CD4-positive, alpha-beta T cell treated with Interleukin-10 for 1 hour (primary cell): ENCODE results near the gene BPHL.
"Not testable (repeated sequence)": the region's sequence is repeated elsewhere in the genome, so short reads cannot be mapped to it uniquely, and the experiment has no call there.

ENCODE experiments used
- DNase-seq: peaks from one replicate; pipeline ENCODE4 v3.0.0-alpha.2; 2020

The BPHL gene

DNA sequence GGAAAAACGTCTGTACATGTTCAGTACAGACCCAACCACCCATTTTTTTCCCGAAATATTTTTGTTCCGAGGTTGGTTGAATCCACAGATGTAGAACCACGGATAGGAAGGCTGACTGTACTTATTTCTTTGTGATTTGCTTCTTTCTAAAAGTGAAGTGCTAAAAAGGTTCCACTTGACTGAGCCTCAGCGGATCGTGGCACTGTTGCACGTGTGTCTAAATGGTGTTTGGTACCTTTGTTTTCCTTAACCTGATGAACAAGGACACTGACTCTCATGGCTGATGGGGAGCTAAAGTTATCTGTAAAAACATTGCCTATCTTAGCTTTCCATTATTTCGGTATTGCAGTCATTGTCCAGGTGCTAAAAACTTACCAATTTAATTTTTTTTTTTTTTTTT lies 6.2 kb downstream of the BPHL start:
- no peak for DNase-seq

DNA sequence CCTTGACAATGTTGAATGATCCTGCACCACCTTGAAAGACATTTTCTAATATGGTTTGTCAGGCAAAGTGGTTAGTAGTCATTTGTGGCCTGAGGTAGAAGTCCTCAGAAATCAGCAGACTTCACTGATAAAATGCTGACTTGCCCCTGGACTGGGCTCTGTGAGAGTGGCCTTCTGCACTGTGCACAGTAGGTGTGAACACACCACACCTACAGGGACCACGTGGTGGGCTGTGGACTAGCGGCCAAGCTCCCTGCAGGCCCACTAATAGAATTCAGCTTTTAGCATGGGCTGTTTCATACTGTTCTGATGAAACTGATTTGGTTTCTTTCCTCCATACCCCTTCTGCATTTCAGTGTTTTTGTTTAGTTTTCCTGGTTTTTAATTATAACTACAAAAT lies 7.3 kb downstream of the BPHL start:
- DNase-seq: no peak

DNA sequence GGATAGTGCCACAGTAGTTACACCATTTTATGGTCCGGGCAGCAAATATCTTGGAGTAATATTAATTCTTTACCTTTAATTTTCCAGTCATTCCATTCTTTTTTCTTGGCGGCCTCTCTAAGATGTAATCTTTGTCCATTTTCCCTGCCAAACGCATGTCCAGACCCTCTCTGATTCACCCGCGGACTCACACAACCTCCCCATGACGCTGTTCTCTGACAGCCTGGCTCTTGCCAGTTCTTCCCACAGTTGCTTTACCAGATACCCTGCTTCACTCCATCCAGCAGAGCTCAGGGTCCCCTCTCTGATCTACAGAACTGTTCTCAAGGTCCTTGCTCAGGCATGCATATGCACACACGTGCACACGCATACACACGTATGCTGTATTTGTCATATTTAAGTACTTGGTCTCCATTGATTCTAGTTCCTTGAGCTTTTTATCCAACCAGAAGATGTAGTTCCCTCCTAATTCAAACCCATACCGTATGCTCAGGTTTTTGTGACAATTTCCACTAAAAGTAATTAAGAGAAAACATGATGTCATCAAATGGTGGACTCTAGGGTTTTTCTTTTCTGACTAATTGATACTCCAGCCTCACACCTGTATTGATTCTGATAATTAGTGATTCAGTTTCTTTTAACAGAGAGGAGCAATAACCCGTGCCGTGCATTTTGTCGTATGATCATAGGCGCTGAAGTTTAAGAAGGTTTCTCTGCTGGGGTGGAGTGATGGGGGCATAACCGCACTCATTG lies 10.0 kb downstream of the BPHL start:
- no peak for DNase-seq

DNA sequence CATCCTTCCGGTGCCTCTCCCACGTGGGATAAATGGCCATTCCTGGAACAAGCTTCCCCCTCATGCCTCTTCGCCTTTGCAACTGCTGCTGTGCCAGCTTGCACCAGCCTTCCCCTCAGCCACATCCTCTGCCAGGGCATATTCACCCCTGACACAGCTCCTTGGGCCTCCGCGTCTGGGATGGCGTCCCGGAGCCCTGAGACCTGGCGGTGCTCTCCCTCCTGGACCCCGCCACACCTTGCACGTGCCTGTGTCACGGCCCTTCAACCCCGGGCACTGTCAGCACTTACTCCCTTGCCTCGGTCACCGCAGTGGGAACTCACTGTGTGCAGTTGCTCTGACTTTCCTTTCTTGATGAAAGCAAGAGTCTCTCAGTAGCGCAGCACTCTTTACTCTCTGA lies 13.2 kb downstream of the BPHL start:
- no peak for DNase-seq

DNA sequence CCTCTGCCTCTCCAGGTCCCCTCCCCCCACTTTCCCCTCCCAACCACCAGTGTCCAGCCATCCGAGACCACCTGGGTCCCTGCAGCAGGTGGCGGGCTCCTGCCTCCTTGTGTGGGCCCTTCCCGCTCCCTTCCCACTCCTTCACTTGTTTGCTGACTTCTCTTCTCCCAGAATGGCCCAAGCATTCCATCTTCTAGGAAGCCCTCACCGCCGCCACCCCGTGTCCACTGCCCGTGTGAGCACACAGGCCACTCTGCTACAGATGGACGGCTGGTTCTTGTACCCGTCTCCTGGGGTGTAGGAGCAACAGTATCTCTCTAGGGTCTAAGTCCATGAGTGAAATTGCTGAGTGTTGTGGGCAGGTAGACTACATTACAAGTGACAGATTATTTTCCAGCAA lies 15.0 kb downstream of the BPHL start:
- no peak for DNase-seq

DNA sequence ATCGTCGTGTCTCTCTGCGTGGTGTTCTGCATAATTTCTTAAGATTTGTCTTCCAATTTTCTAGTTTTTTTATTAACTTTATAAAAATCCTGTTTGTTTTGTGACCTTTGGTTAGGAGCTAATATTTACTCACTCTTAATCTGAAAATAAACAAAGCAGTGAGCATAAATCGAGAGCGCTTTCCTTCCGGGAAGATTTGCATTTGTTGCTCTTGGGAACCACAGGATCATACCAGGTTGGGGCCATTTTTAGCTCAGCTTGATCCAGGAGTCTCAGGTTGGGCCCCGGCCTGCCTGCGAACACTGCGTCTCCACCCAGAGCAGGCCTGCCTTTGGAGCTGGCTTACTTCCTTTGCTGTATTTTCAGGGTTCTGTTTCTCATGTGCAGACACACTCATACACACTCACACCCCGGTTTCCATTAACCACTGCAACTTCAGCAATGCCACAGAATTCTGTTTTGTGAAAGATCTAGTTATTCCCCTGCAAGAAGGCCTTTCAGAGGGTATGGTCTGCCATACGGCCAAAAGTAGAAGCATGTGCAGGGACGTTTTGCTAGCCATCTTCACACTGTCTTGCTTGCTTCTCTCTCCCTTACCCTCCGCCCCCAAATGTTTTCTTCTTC lies 17.3 kb downstream of the BPHL start:
- DNase-seq: no peak

DNA sequence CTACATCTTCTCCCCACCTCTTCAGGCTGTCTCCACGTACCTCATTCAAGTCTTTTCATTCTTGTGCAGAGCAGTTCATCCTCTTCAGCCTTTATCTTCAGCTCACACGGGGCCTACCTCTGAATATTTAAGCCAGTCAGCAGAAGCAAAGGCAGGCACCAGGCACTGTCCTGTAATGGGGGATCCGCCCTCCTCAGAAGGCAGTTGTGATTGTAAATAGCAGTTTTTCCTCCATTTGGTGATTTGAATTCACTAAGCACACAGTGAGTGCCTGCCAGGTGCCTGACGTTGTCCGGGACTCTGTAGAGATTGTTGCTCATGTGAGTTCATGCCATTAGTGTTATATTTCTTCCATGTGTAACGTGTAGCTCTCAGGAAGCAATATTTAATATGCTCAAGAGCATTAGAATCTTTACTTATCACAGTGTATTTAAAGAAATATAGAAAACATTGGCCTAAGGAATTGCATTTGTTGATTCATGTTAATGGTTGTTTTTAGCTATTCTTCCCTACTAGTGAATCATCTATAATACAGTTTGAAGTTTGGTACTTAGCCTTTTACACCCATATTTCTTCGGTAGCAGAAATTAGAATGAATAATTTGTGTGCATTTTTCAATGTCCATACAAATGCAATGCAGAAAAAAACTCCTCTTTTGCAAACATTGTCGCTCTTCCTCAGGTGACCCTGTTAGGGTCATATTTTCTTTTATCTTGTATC lies 17.9 kb downstream of the BPHL start:
- DNase-seq: no peak

DNA sequence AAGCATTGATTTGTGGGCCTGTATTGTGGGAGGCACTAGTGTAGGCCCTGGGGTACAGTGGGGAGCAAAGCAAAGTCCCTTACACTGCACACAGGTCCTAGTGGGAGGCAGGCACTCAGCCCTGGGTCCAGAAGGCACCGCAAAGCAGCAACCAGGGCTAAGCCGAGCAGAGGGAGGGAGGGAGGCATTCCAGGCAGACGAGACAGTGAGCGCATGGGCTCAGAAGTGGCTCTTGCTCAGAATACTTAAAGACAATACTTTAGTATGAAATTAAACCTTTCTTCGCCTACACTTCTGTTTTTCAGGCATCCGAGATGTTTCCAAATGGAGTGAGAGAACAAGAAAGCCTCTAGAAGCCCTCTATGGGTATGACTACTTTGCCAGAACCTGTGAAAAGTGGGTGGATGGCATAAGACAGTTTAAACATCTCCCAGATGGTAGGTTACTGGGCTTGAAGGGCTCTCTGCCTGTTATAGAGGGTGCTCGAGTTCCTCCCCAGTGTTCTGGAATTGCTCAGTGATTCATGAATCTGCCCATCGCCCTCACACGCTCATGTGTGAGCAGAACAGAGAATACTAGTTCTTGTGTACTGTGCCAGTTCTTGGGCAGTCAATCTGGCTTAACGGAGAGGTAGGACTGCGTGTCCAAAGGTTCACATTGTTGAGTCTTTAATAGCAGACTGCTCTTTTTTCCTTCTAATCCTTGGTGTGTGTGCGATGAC lies 18.7 kb downstream of the BPHL start:
- DNase-seq: no peak

DNA sequence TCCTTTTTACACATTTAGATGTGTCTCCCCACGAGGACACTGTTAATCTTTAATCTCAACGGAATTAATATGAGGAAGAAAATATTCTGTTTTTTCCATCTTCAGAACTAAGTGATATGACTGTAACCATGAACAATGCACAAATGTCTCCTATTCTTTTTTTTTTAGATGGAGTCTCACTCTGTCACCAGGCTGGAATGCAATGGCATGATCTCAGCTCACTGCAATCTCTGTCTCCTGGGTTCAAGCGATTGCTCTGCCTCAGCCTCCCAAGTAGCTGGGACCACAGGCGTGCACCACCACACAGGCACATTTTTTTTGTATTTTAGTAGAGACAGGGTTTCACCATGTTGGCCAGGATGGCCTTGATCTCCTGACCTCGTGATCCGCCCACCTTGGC lies 19.4 kb downstream of the BPHL start:
- DNase-seq: not testable (repeated sequence)

DNA sequence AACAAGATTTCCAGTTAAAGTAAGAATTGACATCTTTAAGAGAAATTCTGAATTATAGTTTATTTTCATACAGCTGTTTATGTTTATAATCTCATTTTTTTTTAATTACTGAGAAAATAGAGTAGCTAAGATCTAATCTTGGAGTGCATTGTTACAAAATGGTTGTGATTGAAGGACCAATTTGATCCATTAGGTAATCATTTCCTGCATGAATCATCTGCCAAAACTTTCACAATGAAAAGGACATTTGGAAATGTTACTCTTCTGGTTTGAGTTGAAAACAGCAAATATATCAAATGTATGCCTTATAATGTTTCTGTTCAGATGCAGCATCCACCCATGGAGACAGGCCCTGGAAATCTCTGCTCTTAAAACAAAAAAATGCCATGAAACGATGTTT lies 19.8 kb downstream of the BPHL start:
- DNase-seq: no peak

DNA sequence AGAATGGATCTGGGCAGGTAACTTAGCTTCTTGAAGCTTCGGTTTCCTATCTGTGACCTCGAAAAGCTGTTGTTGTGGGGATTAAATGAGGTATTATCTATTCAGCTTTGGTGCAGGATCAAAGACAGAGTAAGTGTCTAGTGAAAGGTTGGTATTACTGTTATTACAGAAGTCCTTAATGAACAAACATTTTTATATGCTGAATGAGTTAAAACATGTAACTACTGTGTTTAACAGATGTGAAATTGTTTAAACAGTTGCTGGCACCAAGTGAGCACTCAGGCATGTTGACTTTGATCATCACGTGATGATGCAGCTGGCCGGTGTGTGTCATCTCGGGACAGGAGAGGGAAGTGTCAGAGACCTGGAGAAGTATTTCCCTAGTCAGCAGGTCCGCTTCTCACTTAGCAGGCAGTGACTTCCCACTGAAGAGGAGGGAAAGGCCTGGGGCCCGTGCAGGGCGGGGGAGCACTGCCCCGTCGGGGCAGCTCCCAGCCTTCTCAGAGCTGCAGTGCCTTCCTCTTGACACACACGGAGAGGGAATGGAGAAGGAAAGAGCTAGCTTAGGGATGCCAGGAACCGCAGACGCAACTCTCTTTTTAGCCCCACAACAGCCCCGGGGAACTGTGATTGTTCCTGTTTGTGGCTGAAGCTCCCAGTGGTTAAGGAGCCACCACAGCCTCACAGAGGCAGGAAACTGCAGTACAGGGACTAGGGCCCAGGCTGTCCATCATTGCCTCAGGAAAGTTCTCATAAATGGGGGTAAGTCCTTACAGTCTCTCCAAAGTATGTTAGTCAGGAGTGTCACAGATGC lies 20.8 kb downstream of the BPHL start:
- DNase-seq: no peak

DNA sequence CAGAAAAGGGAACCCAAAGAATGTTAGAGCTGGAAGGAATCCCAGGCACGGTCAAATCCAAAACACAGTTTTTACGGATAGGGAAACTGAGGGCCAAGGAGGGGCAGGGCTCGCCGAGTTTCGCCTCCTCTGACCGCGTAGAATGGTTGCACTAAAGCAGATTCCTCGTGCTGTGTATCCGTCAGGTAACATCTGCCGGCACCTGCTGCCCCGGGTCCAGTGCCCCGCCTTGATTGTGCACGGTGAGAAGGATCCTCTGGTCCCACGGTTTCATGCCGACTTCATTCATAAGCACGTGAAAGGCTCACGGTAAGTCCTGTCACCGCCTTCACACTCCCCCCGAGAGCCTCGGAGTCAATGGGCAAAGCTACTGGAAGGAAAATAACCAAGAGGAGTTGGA lies 21.7 kb downstream of the BPHL start:
- DNase-seq: no peak

DNA sequence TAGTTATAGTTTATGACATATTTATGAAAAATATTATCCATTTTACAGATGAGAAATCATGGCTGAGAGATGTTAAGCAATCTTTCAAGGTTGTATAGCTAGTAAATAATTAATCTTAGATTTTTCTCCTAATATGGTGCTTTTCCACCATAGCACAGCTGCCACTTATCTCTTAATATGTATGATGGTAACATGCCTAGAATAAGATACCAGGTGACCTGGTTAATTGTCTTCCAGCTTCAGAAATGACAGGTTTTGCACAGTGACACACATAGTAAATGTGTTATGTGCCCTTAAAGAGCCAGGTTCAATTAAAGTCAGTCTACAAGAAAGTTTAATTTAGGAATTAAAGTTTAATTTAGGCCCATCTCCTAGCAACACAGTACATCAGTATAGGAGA lies 24.0 kb downstream of the BPHL start:
- no peak for DNase-seq

DNA sequence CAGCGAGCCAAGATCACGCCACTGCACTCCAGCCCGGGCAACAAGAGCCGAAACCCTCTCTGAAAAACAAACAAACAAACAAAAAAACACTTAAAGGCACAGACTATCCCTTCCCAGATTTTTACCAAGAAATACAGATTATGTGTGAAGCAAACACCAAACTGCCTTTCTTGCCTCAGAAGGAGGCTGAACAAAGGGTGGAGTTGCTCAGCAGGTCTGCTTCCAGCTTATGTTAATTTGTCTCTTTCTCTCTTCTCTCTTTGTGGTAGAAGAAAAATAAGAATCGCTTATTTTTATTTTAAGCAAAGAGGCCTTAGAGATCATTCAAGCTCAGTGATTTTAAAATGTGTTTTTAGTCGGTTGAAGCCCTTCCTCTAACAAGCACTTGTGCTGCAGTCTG lies 24.6 kb downstream of the BPHL start:
- DNase-seq: no peak

DNA sequence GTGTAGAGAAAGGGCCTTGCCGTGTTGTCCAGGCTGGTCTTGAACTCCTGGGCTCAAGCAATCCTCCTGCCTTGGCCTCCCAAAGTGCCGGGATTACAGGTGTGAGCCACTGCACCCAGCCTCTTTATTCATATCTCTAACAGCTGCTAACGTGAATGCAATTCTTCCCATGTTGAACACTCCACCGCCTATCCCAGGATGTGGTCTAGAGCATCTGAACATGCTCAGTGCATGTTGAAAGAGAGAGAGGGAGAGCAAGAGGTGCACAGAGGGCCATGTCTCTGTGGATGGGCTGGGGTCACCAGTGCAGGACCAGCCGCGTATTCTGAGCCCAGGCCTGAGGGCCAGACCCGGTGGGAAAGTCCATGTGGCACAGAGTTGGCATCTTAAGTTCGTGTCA lies 26.1 kb downstream of the BPHL start:
- no peak for DNase-seq

DNA sequence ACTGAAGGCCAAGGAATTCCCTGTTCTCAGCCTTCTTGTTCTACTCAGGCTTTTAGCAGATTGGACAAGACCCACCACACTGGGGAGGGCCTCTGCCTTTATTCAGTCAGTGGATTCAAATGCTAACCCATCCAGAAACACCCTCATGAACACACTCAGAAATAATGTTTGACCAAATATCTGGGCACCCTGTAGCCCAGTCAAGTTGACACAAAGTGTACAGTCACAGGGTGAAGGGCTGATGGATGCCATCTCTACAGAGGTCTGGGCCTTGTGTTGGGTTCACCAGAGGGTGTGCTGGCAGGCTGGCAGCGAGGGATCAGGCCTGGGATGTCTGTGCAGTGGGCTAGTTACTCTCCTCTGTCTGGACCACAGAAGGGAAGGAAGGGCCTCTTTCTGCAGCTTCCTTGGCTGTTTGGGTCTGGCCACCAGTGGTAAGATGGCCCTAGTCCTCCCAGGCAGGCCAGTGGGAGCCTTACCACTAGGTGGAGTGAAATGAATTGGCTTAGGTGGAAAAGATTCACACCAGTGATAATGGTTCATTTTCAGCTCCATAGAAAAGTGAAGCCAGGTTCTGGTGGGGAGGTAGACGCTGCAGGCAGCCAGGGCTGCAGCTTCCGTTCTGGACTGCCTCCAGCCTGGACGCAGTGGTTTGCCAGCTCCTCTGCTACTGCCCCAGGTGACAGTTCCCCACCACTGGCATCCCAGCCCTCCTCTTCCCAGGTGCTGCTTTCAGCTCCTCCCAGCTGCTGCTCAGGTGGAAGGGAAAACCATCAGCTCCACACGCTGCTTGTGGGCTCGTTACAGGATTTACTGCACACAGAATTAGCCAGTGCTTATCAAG lies 29.6 kb downstream of the BPHL start:
- no peak for DNase-seq

DNA sequence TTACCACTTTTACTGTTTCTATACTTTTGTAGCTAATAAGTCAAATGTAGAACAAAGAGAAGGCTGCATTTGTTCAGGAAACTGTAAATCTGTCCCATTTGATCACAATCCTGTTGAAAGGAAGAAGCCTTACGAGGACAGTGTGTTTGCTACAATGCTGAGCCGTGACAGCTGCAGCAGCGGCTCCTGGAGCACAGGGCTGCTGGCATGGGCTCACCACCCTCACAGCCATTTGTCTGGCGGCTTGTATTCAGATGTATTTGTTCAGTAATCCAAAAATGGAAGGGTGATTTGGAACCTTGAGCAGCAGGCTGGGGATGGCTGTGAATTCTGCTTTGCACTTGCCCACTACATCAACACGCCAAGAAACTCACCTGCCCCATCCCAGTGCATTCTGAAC lies 33.2 kb downstream of the BPHL start:
- no peak for DNase-seq

DNA sequence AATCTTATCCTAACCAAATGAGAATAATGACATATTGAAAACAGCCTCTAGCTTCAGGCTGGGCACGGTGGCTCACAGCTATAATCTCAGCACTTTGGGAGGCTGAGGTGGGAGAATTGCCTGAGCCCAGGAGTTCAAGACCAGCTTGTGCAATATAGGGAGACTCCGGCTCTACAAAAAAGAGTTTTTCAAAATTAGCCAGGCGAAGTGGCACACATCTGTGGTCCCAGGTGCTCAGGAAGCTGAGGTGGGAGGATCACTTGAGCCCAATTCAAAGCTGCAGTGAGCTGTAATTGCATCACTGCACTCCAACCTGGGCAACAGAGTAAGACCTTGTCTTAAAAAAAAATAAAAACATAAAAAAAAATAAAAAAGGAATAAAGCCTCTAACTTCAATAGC lies 34.2 kb downstream of the BPHL start:
- DNase-seq: no peak

DNA sequence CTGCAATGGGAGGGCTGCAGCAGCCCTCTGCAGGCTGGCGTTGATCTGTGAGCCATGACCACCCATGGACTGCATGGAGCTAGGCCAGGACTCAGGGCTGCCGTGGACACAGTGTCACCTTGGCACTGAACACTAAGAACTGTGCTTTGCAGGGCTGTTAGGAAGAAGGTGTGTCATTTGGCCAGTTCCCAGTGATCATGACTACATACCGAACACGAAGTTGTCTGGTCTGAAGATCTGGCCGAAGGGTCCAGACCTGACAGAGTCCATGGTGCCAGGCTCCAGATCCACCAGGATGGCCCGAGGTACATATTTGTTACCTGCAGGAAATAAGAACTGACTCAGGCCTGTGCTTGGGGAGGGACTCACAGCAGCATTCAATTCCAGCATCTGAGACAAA lies 36.9 kb downstream of the BPHL start:
- DNase-seq: not testable (repeated sequence)

DNA sequence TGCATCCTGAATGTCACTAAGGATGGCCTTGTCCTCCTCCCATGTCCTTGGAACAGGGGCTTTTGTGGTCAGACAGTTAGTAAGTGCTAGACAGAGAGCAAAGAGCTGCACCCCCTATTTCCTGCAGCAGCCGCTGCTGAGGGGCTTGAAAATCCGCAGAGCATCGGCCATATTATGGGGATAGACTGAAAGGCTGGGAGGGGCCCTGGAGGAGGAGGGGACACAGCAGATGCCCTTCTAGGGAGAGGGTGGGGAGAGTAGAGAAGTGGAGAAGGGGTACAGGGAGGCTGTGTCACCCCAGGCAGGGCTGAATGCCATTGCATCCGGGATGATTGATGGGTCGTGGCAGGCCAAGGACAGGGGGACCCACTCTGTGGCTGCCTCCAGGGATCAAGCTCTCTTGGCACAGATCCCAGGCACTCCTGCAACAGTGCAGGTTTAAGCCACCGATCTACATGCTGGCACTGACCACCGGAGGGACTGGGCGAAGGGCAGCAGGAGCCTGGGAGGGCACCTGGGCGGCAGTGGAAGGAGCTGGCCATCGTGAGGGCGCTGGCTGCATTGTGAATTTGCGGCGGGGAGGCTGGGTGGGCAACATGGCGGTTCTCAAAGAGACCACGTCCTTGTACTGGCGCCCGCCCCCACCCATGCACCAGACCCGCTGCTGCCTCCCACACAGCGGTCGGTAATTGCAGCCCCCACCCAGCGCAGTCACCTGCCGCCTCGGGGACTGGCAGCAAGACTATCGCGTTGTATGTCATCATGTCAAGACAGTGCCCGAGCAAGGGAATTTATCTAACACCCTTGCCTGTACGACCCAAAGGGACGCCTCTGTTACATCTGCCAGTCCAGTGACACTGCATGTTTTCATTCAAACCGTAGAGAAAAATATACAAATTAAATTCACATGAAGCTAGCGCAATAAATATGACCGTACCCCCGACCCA lies 37.9 kb downstream of the BPHL start:
- DNase-seq: peak; percentile 42
